Vagina (tissue), 1 donor: ENCODE measurements around the gene SAXO2. TPM values are rescaled to one million over a fixed set of nuclear protein-coding genes. Genes with fewer than 3 reads are reported as not detected.

Source experiments
- total RNA-seq: library from RNA; depleted of rRNA; stranded (reverse); fragments of >200 nt; gene quantifications from one replicate; pipeline ENCODE4 v1.2.3, GENCODE V29; 2016

Gene SAXO2
- total RNA-seq, 1 donor from 2014 or later = not detected

Other genes starting within 250 kb of the SAXO2 start
- gene MEX3B, start 216.8 kb upstream of the SAXO2 start, total RNA-seq = 5.2 TPM
- 13.3 TPM for gene EFL1, start 84 bp upstream of the SAXO2 start, total RNA-seq
- 3.4 TPM for gene GOLGA6L10, start 86.7 kb downstream of the SAXO2 start, total RNA-seq
- 9.3 TPM for gene GOLGA6L9, start 167.0 kb downstream of the SAXO2 start, total RNA-seq